Measurements from ENCODE around the gene PIGL.

DNA sequence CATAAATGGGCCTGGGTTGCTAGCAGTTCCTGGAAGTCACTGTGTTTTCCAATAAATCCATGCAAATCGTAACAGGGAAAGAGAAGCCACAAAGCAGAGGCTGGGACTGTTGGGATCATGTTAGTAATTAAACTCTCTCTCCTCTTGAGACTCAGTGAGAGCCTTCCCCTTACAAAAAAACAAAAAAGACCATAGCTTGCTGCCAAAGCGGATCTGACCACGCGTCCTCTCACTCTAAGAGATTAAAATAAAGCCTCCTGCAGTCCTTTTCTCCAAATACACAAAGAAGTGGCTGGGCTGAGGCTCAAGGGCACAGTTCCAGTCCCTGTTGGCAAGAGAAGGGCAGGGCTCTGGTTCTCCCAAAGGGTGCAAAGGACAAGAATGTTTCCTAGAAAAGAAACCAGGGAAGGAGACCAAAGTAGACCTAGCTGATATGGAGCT lies 38.5 kb downstream of the PIGL start:
- TF ChIP-seq, protein P1, sequence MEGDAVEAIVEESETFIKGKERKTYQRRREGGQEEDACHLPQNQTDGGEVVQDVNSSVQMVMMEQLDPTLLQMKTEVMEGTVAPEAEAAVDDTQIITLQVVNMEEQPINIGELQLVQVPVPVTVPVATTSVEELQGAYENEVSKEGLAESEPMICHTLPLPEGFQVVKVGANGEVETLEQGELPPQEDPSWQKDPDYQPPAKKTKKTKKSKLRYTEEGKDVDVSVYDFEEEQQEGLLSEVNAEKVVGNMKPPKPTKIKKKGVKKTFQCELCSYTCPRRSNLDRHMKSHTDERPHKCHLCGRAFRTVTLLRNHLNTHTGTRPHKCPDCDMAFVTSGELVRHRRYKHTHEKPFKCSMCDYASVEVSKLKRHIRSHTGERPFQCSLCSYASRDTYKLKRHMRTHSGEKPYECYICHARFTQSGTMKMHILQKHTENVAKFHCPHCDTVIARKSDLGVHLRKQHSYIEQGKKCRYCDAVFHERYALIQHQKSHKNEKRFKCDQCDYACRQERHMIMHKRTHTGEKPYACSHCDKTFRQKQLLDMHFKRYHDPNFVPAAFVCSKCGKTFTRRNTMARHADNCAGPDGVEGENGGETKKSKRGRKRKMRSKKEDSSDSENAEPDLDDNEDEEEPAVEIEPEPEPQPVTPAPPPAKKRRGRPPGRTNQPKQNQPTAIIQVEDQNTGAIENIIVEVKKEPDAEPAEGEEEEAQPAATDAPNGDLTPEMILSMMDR (IDR thresholded peaks at IDR 0.05), result no peak
- TF ChIP-seq EP300 (IDR thresholded peaks at IDR 0.05) (no peak), POLR2A (IDR thresholded peaks at IDR 0.05) (no peak), POLR2AphosphoS5 (IDR thresholded peaks at IDR 0.05) (no peak)

Measured in sigmoid colon (tissue), 4 donors.